Gastrocnemius medialis (tissue), 4 donors: ENCODE data around the gene MAN1B1. TPM values are rescaled to one million over a fixed set of nuclear protein-coding genes. Genes with fewer than 3 reads are reported as not detected.

ENCODE experiments used
- ATAC-seq, 2 donors: fragments of 150-250 bp; one replicate each; pipeline ENCODE4 v1.9.1; 2016
- DNase-seq, 2 donors: peaks; one replicate each; pipeline ENCODE4 v3.0.0-alpha.2; 2019
- H3K27ac ChIP-seq, 4 donors: fragments of 200-600 bp; sonication (generic); 1 replicate in 1 of 4; 2 replicates in 3 of 4; pipeline ENCODE4 v1.5.1; 2016 to 2018; ENCODE audit warnings: mild to moderate bottlenecking in 2 of 4, moderate library complexity in 1 of 4
- H3K27me3 ChIP-seq, 3 donors: fragments of 200-600 bp; sonication (generic) in 2 of 3; 1 replicate in 1 of 3; 2 replicates in 2 of 3; pipeline versions ENCODE4 v1.5.1 to v1.6.0; 2016 to 2019; ENCODE audit warnings: mild to moderate bottlenecking in 1 of 3, moderate library complexity in 1 of 3
- H3K36me3 ChIP-seq, 2 donors: fragments of 200-600 bp; sonication (generic) in 1 of 2; one replicate each; pipeline ENCODE4 v1.5.1; 2017 to 2018
- H3K4me1 ChIP-seq, 2 donors: fragments of 200-600 bp; sonication (generic) in 1 of 2; one replicate each; pipeline ENCODE4 v1.5.1; 2016 to 2017; ENCODE audit warnings: mild to moderate bottlenecking in 2 of 2
- H3K4me3 ChIP-seq, 4 donors: fragments of 200-600 bp; sonication (generic) in 3 of 4; 1 replicate in 1 of 4; 2 replicates in 3 of 4; pipeline ENCODE4 v1.5.1; 2016 to 2019; ENCODE audit warnings: mild to moderate bottlenecking in 2 of 4
- H3K9me3 ChIP-seq, 3 donors: fragments of 200-600 bp; sonication (generic) in 2 of 3; 1 replicate in 1 of 3; 2 replicates in 2 of 3; pipeline ENCODE4 v1.5.1; 2016 to 2019
- POLR2A ChIP-seq, 2 donors: fragments of 450-650 bp; IDR thresholded peaks; one replicate each; pipeline ENCODE4 v1.6.1; 2017; ENCODE audit warnings: antibody characterized with exemption in 2 of 2, mild to moderate bottlenecking in 2 of 2, moderate library complexity in 2 of 2
- in situ Hi-C, 4 donors: fragments of 200-750 bp; cut with MboI; loops; one replicate each; pipeline versions ENCODE4 v1.15.0 to v1.8.0; 2017; ENCODE audit warnings: low sequenced_read_pairs in 4 of 4
- intact Hi-C: fragments of 100-400 bp; cut with DNase I; formaldehyde crosslinking; loops from one replicate; pipeline ENCODE4 v1.15.1; 2023; ENCODE audit warnings: low total_unique reads
- total RNA-seq, 4 donors: library from RNA; depleted of rRNA; stranded (reverse); fragments of >200 nt; gene quantifications; one replicate each; pipeline versions ENCODE4 v1.1.0 to v1.2.3, GENCODE V29; 2016
- TF ChIP-seq, protein P1 (sequence below), 5 experiments: fragments of 450-650 bp in 3 of 5; fragments of 200-600 bp in 2 of 5; sonication (generic) in 2 of 5; IDR thresholded peaks in 4 of 5; conservative IDR thresholded peaks in 1 of 5; 1 replicate in 4 of 5; 2 replicates in 1 of 5; pipeline ENCODE4 v1.5.1; 2016 to 2019; ENCODE audit warnings: antibody characterized with exemption in 5 of 5, mild to moderate bottlenecking in 3 of 5, moderate library complexity in 3 of 5

Gene MAN1B1
- total RNA-seq, 4 donors from 2014 or later, result 15.9 to 31.9 (median 21.1) TPM

DNA sequence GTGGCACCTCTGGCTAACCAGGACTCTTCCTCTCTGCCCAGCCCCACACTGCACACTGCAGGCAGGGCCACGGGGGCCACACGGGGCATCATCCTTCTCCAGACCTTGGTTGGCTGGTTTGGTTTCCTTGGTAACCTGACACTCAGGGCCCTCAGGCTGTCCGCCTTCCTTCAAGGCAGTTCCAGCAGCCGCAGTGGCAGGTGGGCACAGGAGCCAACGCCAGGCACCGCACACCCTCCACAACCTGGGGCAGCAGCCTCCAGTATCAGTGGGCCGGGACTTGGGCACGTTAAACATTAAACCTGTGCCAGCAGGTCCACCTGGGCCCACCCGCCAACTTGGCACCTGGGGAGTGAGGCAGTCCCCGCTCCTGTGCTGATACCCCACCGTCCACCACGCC is 42.7 kb upstream of the MAN1B1 start:
- DNase-seq (no peak), ATAC-seq (no peak)
- intact Hi-C loops (no loop called here), in situ Hi-C loops (no loop called here)
- Histone ChIP-seq H3K9me3 (no peaks in the 10 kb centered on the region), H3K27ac (peak overlapping the region in 3 of 4 donors; percentile 65 to 68 (median 67)), H3K4me1 (peaks cover 5 to 30% of the 10 kb centered on the region in 2 donors), H3K4me3 (peak overlapping the region in 3 of 4 donors; percentile 57 to 60 (median 60)), H3K36me3 (peaks cover 0 to 12% of the 10 kb centered on the region in 2 donors), H3K27me3 (peaks cover 16 to 26% (median 19%) of the 10 kb centered on the region in 3 donors)
- no peak for TF ChIP-seq POLR2A (IDR thresholded peaks at IDR 0.05)
- TF ChIP-seq, protein P1, sequence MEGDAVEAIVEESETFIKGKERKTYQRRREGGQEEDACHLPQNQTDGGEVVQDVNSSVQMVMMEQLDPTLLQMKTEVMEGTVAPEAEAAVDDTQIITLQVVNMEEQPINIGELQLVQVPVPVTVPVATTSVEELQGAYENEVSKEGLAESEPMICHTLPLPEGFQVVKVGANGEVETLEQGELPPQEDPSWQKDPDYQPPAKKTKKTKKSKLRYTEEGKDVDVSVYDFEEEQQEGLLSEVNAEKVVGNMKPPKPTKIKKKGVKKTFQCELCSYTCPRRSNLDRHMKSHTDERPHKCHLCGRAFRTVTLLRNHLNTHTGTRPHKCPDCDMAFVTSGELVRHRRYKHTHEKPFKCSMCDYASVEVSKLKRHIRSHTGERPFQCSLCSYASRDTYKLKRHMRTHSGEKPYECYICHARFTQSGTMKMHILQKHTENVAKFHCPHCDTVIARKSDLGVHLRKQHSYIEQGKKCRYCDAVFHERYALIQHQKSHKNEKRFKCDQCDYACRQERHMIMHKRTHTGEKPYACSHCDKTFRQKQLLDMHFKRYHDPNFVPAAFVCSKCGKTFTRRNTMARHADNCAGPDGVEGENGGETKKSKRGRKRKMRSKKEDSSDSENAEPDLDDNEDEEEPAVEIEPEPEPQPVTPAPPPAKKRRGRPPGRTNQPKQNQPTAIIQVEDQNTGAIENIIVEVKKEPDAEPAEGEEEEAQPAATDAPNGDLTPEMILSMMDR (IDR thresholded peaks at IDR 0.05 in 4 of 5, conservative IDR thresholded peaks at IDR 0.05 in 1 of 5), result no peak

- peak overlapping the region; percentile 57 to 64 (median 60) for H3K4me3 ChIP-seq
- in situ Hi-C loops, result no loop called here
- peaks cover 18 to 32% (median 25%) of the 10 kb centered on the region in 3 donors for H3K27me3 ChIP-seq
- H3K9me3 ChIP-seq, result no peaks in the 10 kb centered on the region
- intact Hi-C loops, result no loop called here
- peaks cover 5 to 34% of the 10 kb centered on the region in 2 donors for H3K4me1 ChIP-seq
- DNase-seq (no peak), ATAC-seq (no peak)
- peak overlapping the region in 3 of 4 donors; percentile 65 to 68 (median 67) for H3K27ac ChIP-seq
- TF ChIP-seq, protein P1 (IDR thresholded peaks at IDR 0.05 in 4 of 5, conservative IDR thresholded peaks at IDR 0.05 in 1 of 5), result no peak
- no peak for TF ChIP-seq POLR2A (IDR thresholded peaks at IDR 0.05)
- H3K36me3 ChIP-seq, result peaks cover 0 to 10% of the 10 kb centered on the region in 2 donors
Measured at GRCh38 chr9:137044502-137045177, 42.1 kb upstream of the MAN1B1 start.

DNA sequence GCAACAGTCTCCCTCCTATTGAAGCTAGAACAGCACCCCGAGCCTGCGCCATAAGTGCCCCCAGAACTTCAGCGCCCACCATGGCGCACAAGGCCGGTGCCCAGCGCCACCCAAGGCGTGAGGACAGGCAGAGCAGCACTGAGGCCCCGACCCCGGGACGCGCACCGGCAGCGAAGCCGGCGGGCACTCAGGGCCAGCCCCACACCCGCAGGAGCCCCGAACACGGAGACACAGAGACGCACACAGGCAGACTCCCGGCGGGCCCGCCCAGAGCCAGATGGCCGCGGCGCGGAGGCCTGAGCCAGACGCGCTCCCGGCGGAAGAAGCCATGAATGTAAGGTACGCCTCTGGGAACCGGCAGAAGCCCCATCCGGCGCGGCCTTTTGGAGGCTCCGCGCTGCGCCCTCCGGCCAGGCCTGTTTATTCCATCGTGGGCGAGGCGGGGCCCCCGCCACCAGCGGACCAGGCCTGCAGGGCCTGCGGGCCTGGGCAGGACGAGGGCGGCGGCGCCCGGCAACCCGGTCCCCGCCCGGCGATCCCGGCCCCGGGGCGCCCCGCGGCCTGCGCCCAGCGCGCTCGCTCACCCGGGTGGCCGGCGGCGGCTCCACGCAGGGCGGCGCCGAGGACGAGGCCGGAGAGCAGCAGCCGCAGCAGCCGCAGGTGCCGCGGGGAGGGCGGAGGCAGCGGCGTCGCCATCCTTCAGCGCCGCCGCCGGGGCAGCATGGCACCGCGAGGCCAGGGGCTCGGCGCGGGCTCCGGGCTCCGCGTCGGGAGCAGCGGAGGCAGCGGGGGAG is 41.3 kb upstream of the MAN1B1 start:
- DNase-seq (no peak), ATAC-seq (peak in 1 of 2 donors; percentile 7)
- in situ Hi-C loops (no loop called here), intact Hi-C loops (loop anchor here (2.0 kb wide), 1 partner anchor 21 kb away; no protein-coding TSS in a partner anchor)
- H3K27ac ChIP-seq, result peak overlapping the region in 3 of 4 donors; percentile 65 to 74 (median 67)
- TF ChIP-seq, protein P1 (IDR thresholded peaks at IDR 0.05 in 4 of 5, conservative IDR thresholded peaks at IDR 0.05 in 1 of 5), result no peak
- peak in 1 of 2 donors; percentile 17 for TF ChIP-seq POLR2A (IDR thresholded peaks at IDR 0.05)
- H3K27me3 ChIP-seq, result peaks cover 19 to 34% (median 31%) of the 10 kb centered on the region in 3 donors
- H3K36me3 ChIP-seq, result peaks cover 0 to 2% of the 10 kb centered on the region in 2 donors
- peak overlapping the region; percentile 58 to 83 (median 64) for H3K4me3 ChIP-seq
- H3K4me1 ChIP-seq, result peaks cover 5 to 34% of the 10 kb centered on the region in 2 donors
- no peaks in the 10 kb centered on the region for H3K9me3 ChIP-seq

GRCh38 chr9:137046088-137046787 is 40.5 kb upstream of the MAN1B1 start, which contains the start of gene NPDC1:
Gene NPDC1 (minus strand): TSS chr9:137046177. CDS start chr9:137045989, 188 bp downstream.
- Histone ChIP-seq H3K27ac (peak within 1 kb of the TSS; percentile 30 to 74 (median 66)), H3K9me3 (no peaks in the 10 kb centered on the region), H3K27me3 (peaks cover 19 to 37% (median 37%) of the 10 kb centered on the region in 3 donors), H3K4me3 (peak within 1 kb of the TSS; percentile 58 to 83 (median 64)), H3K4me1 (peaks cover 5 to 34% of the 10 kb centered on the region in 2 donors), H3K36me3 (no peaks in the 10 kb centered on the region)
- intact Hi-C loops, result loop anchor here (2.0 kb wide), 1 partner anchor 21 kb away; no protein-coding TSS in a partner anchor
- in situ Hi-C loops, result no loop called here
- DNase-seq, result no peak
- peak; percentile 43 to 49 for ATAC-seq
- no peak for TF ChIP-seq POLR2A (IDR thresholded peaks at IDR 0.05)
- TF ChIP-seq, protein P1 (IDR thresholded peaks at IDR 0.05 in 4 of 5, conservative IDR thresholded peaks at IDR 0.05 in 1 of 5), result peak; percentile 51 to 82 (median 77)
